ENCODE measurements around the gene ADIG. TPM values are rescaled to one million over a fixed set of nuclear protein-coding genes. Genes with fewer than 3 reads are reported as not detected.

Gene ADIG
- total RNA-seq, result not detected
- total RNA-seq (2013), result not detected
- 0 to 0.17 (median 0) reads per million in 29 experiments for total RNA-seq

- WGBS (ENCODE audit: insufficient coverage), result 79% methylated on average over 5 of the region's 5 CpGs
- peaks cover 9% of the 10 kb centered on the region for H3K36me3 Mint-ChIP-seq
- no peaks in the 10 kb centered on the region for H3K9me3 ChIP-seq
- no peaks in the 10 kb centered on the region for H3K4me1 Mint-ChIP-seq
- H3K27me3 ChIP-seq (replicated peaks in 1 of 2; ENCODE audit: control insufficient read depth in 2 of 2, extremely low read depth in 1 of 2, insufficient read depth in 2 of 2, low read length in 1 of 2), result peaks cover 0 to 15% of the 10 kb centered on the region in 2 experiments
- no peaks in the 10 kb centered on the region for H3K9me3 Mint-ChIP-seq
- no peaks in the 10 kb centered on the region for H3K27me3 Mint-ChIP-seq
- POLR2A ChIA-PET, result no interaction called here
- no peak within 1 kb of the TSS for H3K27ac Mint-ChIP-seq
- no peak within 1 kb of the TSS for H3K4me3 ChIP-seq (ENCODE audit: control insufficient read depth in 1 of 2, extremely low read depth in 1 of 2, low read length in 1 of 2)
- H3K27ac ChIP-seq (ENCODE audit: low read length), result no peak within 1 kb of the TSS
- DNase-seq (no peak), ATAC-seq (replicated peaks in 1 of 4) (no peak)
- H3K4me3 Mint-ChIP-seq, result no peak within 1 kb of the TSS
- peaks cover 0 to 6% of the 10 kb centered on the region in 2 donors for H3K36me3 ChIP-seq (ENCODE audit: control insufficient read depth in 2 of 2, extremely low read depth in 1 of 2, insufficient read depth in 1 of 2, low read length in 1 of 2)
- H3K4me1 ChIP-seq (ENCODE audit: control insufficient read depth in 1 of 2, extremely low read depth in 1 of 2, insufficient read depth in 2 of 2, low read length in 2 of 2), result no peaks in the 10 kb centered on the region
- CTCF ChIA-PET, result interaction anchor here in 1 of 2 donors (0.6 kb wide), 1 partner anchor 107 kb away, joined by 3 read pairs; no protein-coding TSS in a partner anchor
Measured at GRCh38 chr20:38581013-38581412, at the start of gene ADIG. Gene ADIG, plus strand, starts transcription at chr20:38581197. Its CDS starts 54 bp downstream, at chr20:38581251.

DNA sequence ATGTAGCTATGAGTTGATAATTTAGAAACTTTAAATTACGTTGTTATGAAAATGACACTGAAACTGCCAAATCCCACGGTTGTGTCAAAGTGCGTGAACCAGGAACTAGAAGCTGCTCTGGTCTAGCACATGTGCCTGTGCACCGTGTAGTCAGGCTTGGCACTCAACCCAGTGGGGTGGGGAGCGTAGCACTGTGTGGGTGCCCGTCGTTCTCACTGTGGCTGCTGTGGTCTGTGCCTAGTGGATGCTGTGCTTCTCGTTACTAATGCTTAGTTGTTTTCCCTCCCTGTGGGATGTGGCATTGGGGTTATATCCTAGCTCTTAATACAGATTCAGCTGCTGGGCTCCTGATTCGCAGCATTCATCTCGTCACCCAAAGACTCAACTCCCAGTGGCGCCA is 46.2 kb upstream of the ADIG start:
- ChIA-PET CTCF (interaction anchor here in 1 of 2 donors (0.6 kb wide), 1 partner anchor 14 kb away, joined by 4 read pairs; no protein-coding TSS in a partner anchor), POLR2A (no interaction called here)
- ATAC-seq (replicated peaks in 1 of 4), result no peak
- H3K4me3 Mint-ChIP-seq, result no peak overlapping the region
- Histone ChIP-seq H3K9me3 (no peaks in the 10 kb centered on the region), H3K4me3 (ENCODE audit: control insufficient read depth in 1 of 2, extremely low read depth in 1 of 2, low read length in 1 of 2) (no peak overlapping the region), H3K4me1 (ENCODE audit: control insufficient read depth in 1 of 2, extremely low read depth in 1 of 2, insufficient read depth in 2 of 2, low read length in 2 of 2) (no peaks in the 10 kb centered on the region), H3K36me3 (ENCODE audit: control insufficient read depth in 2 of 2, extremely low read depth in 1 of 2, insufficient read depth in 1 of 2, low read length in 1 of 2) (peaks cover 0 to 82% of the 10 kb centered on the region in 2 donors), H3K27me3 (replicated peaks in 1 of 2; ENCODE audit: control insufficient read depth in 2 of 2, extremely low read depth in 1 of 2, insufficient read depth in 2 of 2, low read length in 1 of 2) (no peaks in the 10 kb centered on the region), H3K27ac (ENCODE audit: low read length) (no peak overlapping the region)
- H3K9me3 Mint-ChIP-seq, result no peaks in the 10 kb centered on the region
- no peaks in the 10 kb centered on the region for H3K27me3 Mint-ChIP-seq
- 64% methylated on average over 8 of the region's 11 CpGs for WGBS (ENCODE audit: insufficient coverage)
- no peak for DNase-seq
- H3K27ac Mint-ChIP-seq, result no peak overlapping the region
- H3K4me1 Mint-ChIP-seq, result peaks cover 0 to 7% (median 0%) of the 10 kb centered on the region in 3 donors
- H3K36me3 Mint-ChIP-seq, result peaks cover 66% of the 10 kb centered on the region

DNA sequence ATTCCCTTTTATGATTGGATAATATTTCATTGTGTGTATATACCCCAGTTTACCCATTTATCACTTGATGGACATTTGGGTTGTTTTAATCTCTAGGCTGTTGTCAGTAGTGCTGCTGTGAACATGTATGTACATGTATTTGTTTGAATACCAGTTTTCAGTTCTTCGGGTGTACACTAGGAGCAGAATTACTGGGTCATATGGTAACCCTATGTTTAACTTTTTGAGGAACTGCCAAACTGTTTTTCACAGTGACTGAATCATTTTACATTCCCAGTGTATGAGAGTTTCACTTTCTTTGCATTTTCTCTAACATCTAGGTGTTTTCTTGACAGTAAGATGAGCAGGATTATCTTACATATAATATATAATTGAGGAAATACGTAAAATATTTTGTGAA is 44.7 kb upstream of the ADIG start:
- POLR2A ChIA-PET, result no interaction called here
- no peak overlapping the region for H3K27ac Mint-ChIP-seq

DNA sequence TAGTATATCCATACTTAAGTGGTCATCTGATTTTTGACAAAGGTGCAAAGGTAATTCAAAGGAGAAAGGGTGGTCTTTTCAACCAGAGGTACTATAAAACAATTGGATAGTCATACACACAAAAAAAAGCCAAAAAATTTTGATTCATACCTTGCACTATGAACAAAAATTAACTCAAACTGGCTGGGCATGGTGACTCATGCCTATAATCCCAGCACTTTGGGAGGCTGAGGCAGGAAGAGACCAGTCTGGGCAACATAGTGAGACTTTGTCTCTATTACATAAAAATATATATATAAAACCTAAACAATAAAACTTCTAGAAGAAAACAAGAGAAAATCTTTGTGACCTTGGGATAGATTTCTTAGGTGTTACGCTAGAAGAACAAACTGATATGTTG is 43.8 kb upstream of the ADIG start:
- H3K27ac Mint-ChIP-seq, result no peak overlapping the region
- no peaks in the 10 kb centered on the region for H3K27me3 ChIP-seq (replicated peaks in 1 of 2; ENCODE audit: control insufficient read depth in 2 of 2, extremely low read depth in 1 of 2, insufficient read depth in 2 of 2, low read length in 1 of 2)
- no peak overlapping the region for H3K27ac ChIP-seq (ENCODE audit: low read length)
- DNase-seq (no peak), ATAC-seq (replicated peaks in 1 of 4) (no peak)
- ChIA-PET CTCF (no interaction called here), POLR2A (no interaction called here)
- peaks cover 76% of the 10 kb centered on the region for H3K36me3 Mint-ChIP-seq
- H3K9me3 ChIP-seq, result no peaks in the 10 kb centered on the region
- WGBS (ENCODE audit: insufficient coverage), result no CpG with 5 or more reads among the region's 1 CpG
- no peak overlapping the region for H3K4me3 Mint-ChIP-seq
- H3K27me3 Mint-ChIP-seq, result no peaks in the 10 kb centered on the region
- no peak overlapping the region for H3K4me3 ChIP-seq (ENCODE audit: control insufficient read depth in 1 of 2, extremely low read depth in 1 of 2, low read length in 1 of 2)
- no peaks in the 10 kb centered on the region for H3K4me1 ChIP-seq (ENCODE audit: control insufficient read depth in 1 of 2, extremely low read depth in 1 of 2, insufficient read depth in 2 of 2, low read length in 2 of 2)
- peaks cover 0 to 7% (median 0%) of the 10 kb centered on the region in 3 donors for H3K4me1 Mint-ChIP-seq
- H3K36me3 ChIP-seq (ENCODE audit: control insufficient read depth in 2 of 2, extremely low read depth in 1 of 2, insufficient read depth in 1 of 2, low read length in 1 of 2), result peaks cover 0 to 87% of the 10 kb centered on the region in 2 donors
- H3K9me3 Mint-ChIP-seq, result no peaks in the 10 kb centered on the region

More for the DNA sequence above, 44.7 kb upstream of the ADIG start:
- Mint-ChIP-seq H3K4me1 (peaks cover 0 to 7% (median 0%) of the 10 kb centered on the region in 3 donors), H3K9me3 (no peaks in the 10 kb centered on the region), H3K4me3 (no peak overlapping the region), H3K36me3 (peaks cover 74% of the 10 kb centered on the region), H3K27me3 (no peaks in the 10 kb centered on the region)
- Histone ChIP-seq H3K36me3 (ENCODE audit: control insufficient read depth in 2 of 2, extremely low read depth in 1 of 2, insufficient read depth in 1 of 2, low read length in 1 of 2) (peaks cover 0 to 86% of the 10 kb centered on the region in 2 donors), H3K4me1 (ENCODE audit: control insufficient read depth in 1 of 2, extremely low read depth in 1 of 2, insufficient read depth in 2 of 2, low read length in 2 of 2) (no peaks in the 10 kb centered on the region), H3K4me3 (ENCODE audit: control insufficient read depth in 1 of 2, extremely low read depth in 1 of 2, low read length in 1 of 2) (no peak overlapping the region), H3K27ac (ENCODE audit: low read length) (no peak overlapping the region), H3K27me3 (replicated peaks in 1 of 2; ENCODE audit: control insufficient read depth in 2 of 2, extremely low read depth in 1 of 2, insufficient read depth in 2 of 2, low read length in 1 of 2) (no peaks in the 10 kb centered on the region), H3K9me3 (no peaks in the 10 kb centered on the region)
- ATAC-seq (replicated peaks in 1 of 4) (no peak), DNase-seq (no peak)
- CTCF ChIA-PET, result no interaction called here
- WGBS (ENCODE audit: insufficient coverage), result no CpG with 5 or more reads among the region's 2 CpGs

DNA sequence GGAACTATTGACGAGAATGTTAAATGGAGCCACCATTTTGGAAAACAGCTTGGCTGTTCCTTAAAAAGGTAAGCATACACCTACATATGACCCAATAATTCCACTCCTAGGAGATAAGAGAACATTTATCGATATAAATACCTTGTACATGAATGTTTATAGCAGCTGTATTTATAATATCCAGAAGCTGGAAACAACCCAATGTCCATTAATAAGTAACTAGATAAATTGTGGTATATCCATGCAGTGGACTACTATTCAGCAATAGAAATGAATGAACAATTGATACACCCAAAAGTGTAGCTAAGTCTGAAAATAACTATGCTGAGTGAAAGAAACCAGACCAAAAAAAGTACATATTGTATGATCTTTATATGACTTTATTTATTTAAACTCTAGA is 42.2 kb upstream of the ADIG start:
- no CpG with 5 or more reads among the region's 2 CpGs for WGBS (ENCODE audit: insufficient coverage)
- POLR2A ChIA-PET, result no interaction called here
- Histone ChIP-seq H3K4me1 (ENCODE audit: control insufficient read depth in 1 of 2, extremely low read depth in 1 of 2, insufficient read depth in 2 of 2, low read length in 2 of 2) (no peaks in the 10 kb centered on the region), H3K9me3 (no peaks in the 10 kb centered on the region), H3K27me3 (replicated peaks in 1 of 2; ENCODE audit: control insufficient read depth in 2 of 2, extremely low read depth in 1 of 2, insufficient read depth in 2 of 2, low read length in 1 of 2) (no peaks in the 10 kb centered on the region), H3K4me3 (ENCODE audit: control insufficient read depth in 1 of 2, extremely low read depth in 1 of 2, low read length in 1 of 2) (no peak overlapping the region), H3K36me3 (ENCODE audit: control insufficient read depth in 2 of 2, extremely low read depth in 1 of 2, insufficient read depth in 1 of 2, low read length in 1 of 2) (peaks cover 0 to 88% of the 10 kb centered on the region in 2 donors), H3K27ac (ENCODE audit: low read length) (no peak overlapping the region)
- DNase-seq (no peak), ATAC-seq (replicated peaks in 1 of 4) (no peak)
- CTCF ChIA-PET, result interaction anchor here in 1 of 2 donors (0.5 kb wide), 1 partner anchor 10 kb away, joined by 5 read pairs; no protein-coding TSS in a partner anchor
- Mint-ChIP-seq H3K4me1 (peaks cover 0 to 7% (median 0%) of the 10 kb centered on the region in 3 donors), H3K27ac (no peak overlapping the region), H3K36me3 (peaks cover 74% of the 10 kb centered on the region), H3K9me3 (no peaks in the 10 kb centered on the region), H3K27me3 (no peaks in the 10 kb centered on the region), H3K4me3 (no peak overlapping the region)

- DNase-seq (no peak), ATAC-seq (replicated peaks in 1 of 4) (no peak)
- no peaks in the 10 kb centered on the region for H3K27me3 ChIP-seq (replicated peaks in 1 of 2; ENCODE audit: control insufficient read depth in 2 of 2, extremely low read depth in 1 of 2, insufficient read depth in 2 of 2, low read length in 1 of 2)
- no peaks in the 10 kb centered on the region for H3K9me3 ChIP-seq
- no peaks in the 10 kb centered on the region for H3K27me3 Mint-ChIP-seq
- H3K36me3 ChIP-seq (ENCODE audit: control insufficient read depth in 2 of 2, extremely low read depth in 1 of 2, insufficient read depth in 1 of 2, low read length in 1 of 2), result peaks cover 0 to 78% of the 10 kb centered on the region in 2 donors
- POLR2A ChIA-PET, result no interaction called here
- 96% methylated on average over 7 of the region's 7 CpGs for WGBS (ENCODE audit: insufficient coverage)
- H3K4me1 Mint-ChIP-seq, result peaks cover 14 to 18% (median 15%) of the 10 kb centered on the region in 3 donors
- H3K27ac ChIP-seq (ENCODE audit: low read length), result no peak overlapping the region
- no peaks in the 10 kb centered on the region for H3K9me3 Mint-ChIP-seq
- no peak overlapping the region for H3K27ac Mint-ChIP-seq
- H3K4me3 ChIP-seq (ENCODE audit: control insufficient read depth in 1 of 2, extremely low read depth in 1 of 2, low read length in 1 of 2), result no peak overlapping the region
- H3K4me3 Mint-ChIP-seq, result no peak overlapping the region
- CTCF ChIA-PET, result no interaction called here
- H3K4me1 ChIP-seq (ENCODE audit: control insufficient read depth in 1 of 2, extremely low read depth in 1 of 2, insufficient read depth in 2 of 2, low read length in 2 of 2), result no peaks in the 10 kb centered on the region
- peaks cover 74% of the 10 kb centered on the region for H3K36me3 Mint-ChIP-seq
Measured at GRCh38 chr20:38543014-38543906, 37.7 kb upstream of the ADIG start.
